Lung (tissue), 12 donors: ENCODE results near the gene CDKN1B. TPM values are rescaled to one million over a fixed set of nuclear protein-coding genes. Genes with fewer than 3 reads are reported as not detected.

Source experiments
- ATAC-seq: fragments of 200-7000 bp; cut with Tn5 transposase; one replicate; pipeline ENCODE4 v1.9.1; 2020; ENCODE audit warnings: moderate number of reproducible peaks; ENCODE audit not compliant: insufficient read depth, low FRiP score
- DNase-seq, 3 donors: peaks; one replicate each; pipeline ENCODE4 v3.0.0-alpha.2; 2013 to 2017
- H3K27ac ChIP-seq, 2 donors: one replicate each; pipeline ENCODE4 v1.5.1; 2013; ENCODE audit warnings: mild to moderate bottlenecking in 2 of 2, moderate library complexity in 2 of 2, control low read depth in 1 of 2, inconsistent platforms in 1 of 2, low read depth in 1 of 2, low read length in 1 of 2
- H3K27me3 ChIP-seq, 3 donors: one replicate each; pipeline ENCODE4 v1.5.1; 2013; ENCODE audit warnings: low read length in 2 of 3; ENCODE audit not compliant: control insufficient read depth in 3 of 3, insufficient read depth in 3 of 3
- H3K36me3 ChIP-seq, 4 donors: one replicate each; pipeline ENCODE4 v1.5.1; 2013; ENCODE audit warnings: low read length in 4 of 4, mild to moderate bottlenecking in 1 of 4, moderate library complexity in 1 of 4; ENCODE audit not compliant: control insufficient read depth in 4 of 4, insufficient read depth in 4 of 4
- H3K4me1 ChIP-seq, 5 donors: one replicate each; pipeline ENCODE4 v1.5.1; 2013; ENCODE audit warnings: low read length in 5 of 5, mild to moderate bottlenecking in 2 of 5, moderate library complexity in 1 of 5; ENCODE audit not compliant: control insufficient read depth in 5 of 5, insufficient read depth in 5 of 5
- H3K4me3 ChIP-seq: one replicate; pipeline ENCODE4 v1.5.1; 2013; ENCODE audit warnings: mild to moderate bottlenecking, control low read depth, moderate library complexity
- H3K9ac ChIP-seq, 2 donors: one replicate each; pipeline ENCODE4 v1.5.1; 2013; ENCODE audit warnings: low read length in 2 of 2, control low read depth in 1 of 2; ENCODE audit not compliant: insufficient read depth in 1 of 2
- H3K9me3 ChIP-seq, 4 donors: one replicate each; pipeline ENCODE4 v1.5.1; 2013; ENCODE audit warnings: low read length in 3 of 4, mild to moderate bottlenecking in 1 of 4, moderate library complexity in 1 of 4; ENCODE audit not compliant: control insufficient read depth in 4 of 4, insufficient read depth in 3 of 4
- WGBS, 2 donors: extraction: QIAGEN DNeasy Blood & Tissue Kit; methylation state at CpG; one replicate each; pipeline ENCODE4 v1.1.7; 2013; 5-methylcytosine and 5-hydroxymethylcytosine counted together
- polyA plus RNA-seq, 2 donors: library from polyadenylated mRNA; stranded (reverse); fragments of 200-250 nt; gene quantifications; one replicate each; pipeline ENCODE4 v1.2.1, GENCODE V29; 2013
- total RNA-seq, 2 donors: library from RNA; depleted of rRNA in 1 of 2; stranded (reverse); fragments of >200 nt in 1 of 2; gene quantifications; one replicate each; pipeline ENCODE4 v1.2.1, GENCODE V29; 2014 to 2021
- TF ChIP-seq, protein P1 (sequence below): IDR thresholded peaks from 2 replicates; pipeline ENCODE4 v1.5.1; 2012; ENCODE audit warnings: mild to moderate bottlenecking; ENCODE audit errors: control extremely low read depth, extremely low read depth
- donor health status: control.
- donor health status: control.
- donor health status: Bipolar disorder and iron deficiency.
- donor health status: healthy.
- donor health status: DM: yes; HTN: yes; CAD: no.

Gene CDKN1B
- total and polyA plus RNA-seq, 4 donors, result 27.3 to 89.4 (median 39.9) TPM

- peaks cover 0 to 5% (median 0%) of the 10 kb centered on the region in 5 donors for H3K4me1 ChIP-seq
- no peak overlapping the region for H3K4me3 ChIP-seq
- ATAC-seq (no peak), DNase-seq (no peak)
- no peaks in the 10 kb centered on the region for H3K27me3 ChIP-seq
- H3K9ac ChIP-seq, result no peak overlapping the region
- H3K9me3 ChIP-seq, result no peaks in the 10 kb centered on the region
- 66 to 85% methylated on average over 3 of the region's 3 CpGs for WGBS, 2 donors
- no peaks in the 10 kb centered on the region for H3K36me3 ChIP-seq
- TF ChIP-seq, protein P1, sequence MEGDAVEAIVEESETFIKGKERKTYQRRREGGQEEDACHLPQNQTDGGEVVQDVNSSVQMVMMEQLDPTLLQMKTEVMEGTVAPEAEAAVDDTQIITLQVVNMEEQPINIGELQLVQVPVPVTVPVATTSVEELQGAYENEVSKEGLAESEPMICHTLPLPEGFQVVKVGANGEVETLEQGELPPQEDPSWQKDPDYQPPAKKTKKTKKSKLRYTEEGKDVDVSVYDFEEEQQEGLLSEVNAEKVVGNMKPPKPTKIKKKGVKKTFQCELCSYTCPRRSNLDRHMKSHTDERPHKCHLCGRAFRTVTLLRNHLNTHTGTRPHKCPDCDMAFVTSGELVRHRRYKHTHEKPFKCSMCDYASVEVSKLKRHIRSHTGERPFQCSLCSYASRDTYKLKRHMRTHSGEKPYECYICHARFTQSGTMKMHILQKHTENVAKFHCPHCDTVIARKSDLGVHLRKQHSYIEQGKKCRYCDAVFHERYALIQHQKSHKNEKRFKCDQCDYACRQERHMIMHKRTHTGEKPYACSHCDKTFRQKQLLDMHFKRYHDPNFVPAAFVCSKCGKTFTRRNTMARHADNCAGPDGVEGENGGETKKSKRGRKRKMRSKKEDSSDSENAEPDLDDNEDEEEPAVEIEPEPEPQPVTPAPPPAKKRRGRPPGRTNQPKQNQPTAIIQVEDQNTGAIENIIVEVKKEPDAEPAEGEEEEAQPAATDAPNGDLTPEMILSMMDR, result no peak
- no peak overlapping the region for H3K27ac ChIP-seq
Observed at GRCh38 chr12:12693111-12693671, 24.0 kb upstream of the CDKN1B start.

DNA sequence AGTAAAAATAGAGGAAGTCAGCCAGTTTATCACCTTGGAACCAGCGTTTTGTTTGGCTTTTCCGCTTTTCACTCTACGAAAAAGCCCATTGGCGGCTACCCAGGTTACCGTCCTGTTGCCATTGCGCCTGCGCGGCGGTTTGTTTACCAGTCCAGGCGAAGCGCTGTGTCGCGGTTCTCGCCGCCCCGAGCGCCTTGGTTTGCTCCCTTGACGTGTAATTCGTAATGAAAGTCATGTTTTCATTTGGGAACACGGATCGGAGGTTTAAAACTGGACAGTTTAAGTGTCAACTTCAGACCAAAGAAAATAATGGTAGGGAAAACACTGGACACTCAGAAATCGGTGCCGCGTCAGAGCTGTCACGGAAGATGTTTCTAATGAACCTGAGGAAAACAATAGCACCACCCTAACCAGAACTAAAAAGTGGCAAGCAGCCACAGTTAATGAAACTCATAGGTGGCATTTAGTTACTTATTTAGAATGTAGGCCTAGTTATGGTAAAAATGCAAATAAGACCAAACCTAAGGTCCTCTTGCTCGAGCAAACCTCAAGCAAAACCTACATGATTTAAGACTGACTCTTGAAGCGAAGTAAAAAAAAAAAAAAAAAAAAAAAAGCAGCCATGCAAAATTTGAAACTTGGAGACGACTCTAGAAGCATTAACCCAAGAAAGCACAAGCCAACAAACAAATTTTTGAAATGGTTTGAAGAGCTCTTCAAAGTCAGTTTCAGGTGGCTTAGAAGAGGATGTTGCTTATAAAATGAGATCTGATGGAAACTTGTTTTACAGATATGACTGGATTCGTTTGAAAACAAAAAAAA lies 20.4 kb upstream of the CDKN1B start:
- peak; percentile 92 for ATAC-seq
- Histone ChIP-seq H3K27me3 (no peaks in the 10 kb centered on the region), H3K4me3 (peak overlapping the region; percentile 38), H3K36me3 (no peaks in the 10 kb centered on the region), H3K4me1 (peaks cover 0 to 5% (median 0%) of the 10 kb centered on the region in 5 donors), H3K9ac (peak overlapping the region; percentile 64 to 94), H3K27ac (peak overlapping the region; percentile 94 to 95), H3K9me3 (no peaks in the 10 kb centered on the region)
- peak; percentile 91 to 95 (median 94) for DNase-seq
- TF ChIP-seq, protein P1, result no peak
- WGBS, 2 donors, result 1 to 2% methylated on average over 29 of the region's 29 CpGs

DNA sequence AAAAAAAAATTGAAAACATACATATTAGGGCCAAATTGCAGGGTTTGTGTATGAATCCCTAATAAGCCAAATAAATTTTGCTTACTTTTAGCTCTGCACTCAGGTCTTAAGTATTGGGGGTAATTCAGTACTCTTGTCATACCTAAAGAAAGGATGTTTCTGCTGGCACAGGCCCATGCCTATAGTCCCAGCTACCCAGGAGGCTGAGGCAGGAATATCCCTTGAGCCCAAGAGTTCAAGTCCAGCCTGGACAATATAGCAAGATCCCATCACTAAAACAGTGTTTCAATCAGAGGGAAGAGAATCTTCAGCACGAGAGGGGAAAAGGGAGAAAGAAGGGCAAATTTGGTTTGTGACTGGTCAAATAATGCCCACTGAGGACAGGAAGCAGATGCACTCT lies 17.8 kb upstream of the CDKN1B start:
- TF ChIP-seq, protein P1, result no peak
- no peak for ATAC-seq
- Histone ChIP-seq H3K4me1 (peaks cover 0 to 5% (median 0%) of the 10 kb centered on the region in 5 donors), H3K9me3 (no peaks in the 10 kb centered on the region), H3K27me3 (no peaks in the 10 kb centered on the region), H3K27ac (no peak overlapping the region), H3K4me3 (no peak overlapping the region), H3K36me3 (no peaks in the 10 kb centered on the region), H3K9ac (no peak overlapping the region)
- DNase-seq, result no peak
- WGBS, 2 donors, result 74 to 78% methylated on average over 1 of the region's 1 CpG
